ENCODE measurements around the gene CLCN7. TPM values are rescaled to one million over a fixed set of nuclear protein-coding genes. Genes with fewer than 3 reads are reported as not detected.
A peak's percentile ranks its signal among the peaks of the same experiment; 100 is the strongest.

Gene CLCN7
- total RNA-seq, 1 experiment from 2014 or later = 70.0 TPM

DNA sequence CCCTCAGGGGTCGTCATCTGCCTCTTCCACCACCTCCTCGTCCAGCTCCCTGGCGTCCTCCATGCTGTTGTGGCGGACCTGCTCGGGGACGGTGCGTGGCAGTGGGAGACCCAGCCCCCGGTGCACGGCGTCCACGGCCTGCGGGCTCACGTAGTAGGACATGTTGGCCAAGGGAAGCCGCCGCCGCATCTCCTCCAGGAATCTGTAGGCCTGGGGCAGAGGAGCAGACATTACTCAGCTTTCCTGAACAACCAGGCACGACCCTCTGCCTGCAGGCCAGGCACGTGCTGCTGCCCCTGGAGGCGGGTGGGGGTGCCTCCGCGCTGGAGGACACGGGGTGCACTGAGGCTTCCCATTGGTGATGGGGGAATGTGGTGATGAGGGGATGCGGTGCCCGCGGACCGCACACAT, 36.1 kb upstream of the CLCN7 start:
- H3K27me3 Mint-ChIP-seq (ENCODE audit: low read depth) = no peaks in the 10 kb centered on the region; the same call in 1 of the 2 replicates
- Histone ChIP-seq H3K27ac (ENCODE audit: insufficient read length, low read depth, low read length) (no peak overlapping the region), H3K9me3 (ENCODE audit: control insufficient read depth, low read depth, low read length) (no peaks in the 10 kb centered on the region), H3K9ac (ENCODE audit: extremely low read depth, insufficient read length, low read length) (no peak overlapping the region), H3K18ac (ENCODE audit: insufficient read length, low read depth, low read length) (no peak overlapping the region), H3K79me1 (ENCODE audit: insufficient read depth, low read depth, low read length, poor library complexity, severe bottlenecking) (no peaks in the 10 kb centered on the region), H4K8ac (replicated peaks; ENCODE audit: insufficient read length, low read depth, low read length) (no peak overlapping the region), H3K4ac (ENCODE audit: low read depth, low read length) (no peak overlapping the region), H2BK15ac (ENCODE audit: low read depth, low read length) (no peak overlapping the region), H4K5ac (ENCODE audit: insufficient read length, low read depth, low read length) (no peak overlapping the region), H3K4me2 (ENCODE audit: insufficient read depth, insufficient read length, low read length) (no peak overlapping the region), H3K79me2 (ENCODE audit: insufficient read depth, low read length) (no peaks in the 10 kb centered on the region), H2BK5ac (ENCODE audit: insufficient read length, low read length) (no peak overlapping the region), H3T11ph (ENCODE audit: low read length) (no peak overlapping the region), H3K14ac (ENCODE audit: insufficient read depth, low read length) (no peak overlapping the region), H3K23ac (ENCODE audit: insufficient read length, low read depth, low read length) (no peak overlapping the region), H2BK20ac (ENCODE audit: low read depth, low read length, poor library complexity, severe bottlenecking) (no peak overlapping the region), H2BK120ac (ENCODE audit: low read depth, low read length, poor library complexity, severe bottlenecking) (no peak overlapping the region), H4K91ac (ENCODE audit: insufficient read length, low read depth, low read length) (no peak overlapping the region), H2BK12ac (ENCODE audit: insufficient read length, low read depth, low read length) (no peak overlapping the region), H3K27me3 (ENCODE audit: insufficient read depth, low read length) (no peaks in the 10 kb centered on the region), H2AFZ (ENCODE audit: low read length) (no peak overlapping the region), H4K20me1 (ENCODE audit: control insufficient read depth, insufficient read depth, insufficient read length) (no peaks in the 10 kb centered on the region), H2AK5ac (ENCODE audit: insufficient read length, low read length) (no peak overlapping the region), H3K23me2 (ENCODE audit: insufficient read length, low read depth, low read length, poor library complexity, severe bottlenecking) (no peaks in the 10 kb centered on the region), H3K4me1 (ENCODE audit: insufficient read depth, low read length) (no peaks in the 10 kb centered on the region), H3K56ac (ENCODE audit: insufficient read length, low read depth, low read length) (no peak overlapping the region)
- H3K36me3 Mint-ChIP-seq (ENCODE audit: insufficient read depth in 1 of 3, low read depth in 3 of 3) = peaks cover 11 to 42% (median 38%) of the 10 kb centered on the region in 3 experiments; a peak in 6 of 7 replicates
- DNase-seq = peak; percentile 47
- no peak overlapping the region for H3K4me3 Mint-ChIP-seq
- no peaks in the 10 kb centered on the region for H3K4me1 Mint-ChIP-seq
- H3K9me3 Mint-ChIP-seq = peaks cover 6 to 15% of the 10 kb centered on the region in 2 experiments; a peak in 3 of 5 replicates
- H3K27ac Mint-ChIP-seq = no peak overlapping the region
- WGBS (ENCODE audit: extremely low coverage, insufficient read length, low lambda C conversion rate) = no CpG with 5 or more reads among the region's 26 CpGs
- TF ChIP-seq, protein P1, sequence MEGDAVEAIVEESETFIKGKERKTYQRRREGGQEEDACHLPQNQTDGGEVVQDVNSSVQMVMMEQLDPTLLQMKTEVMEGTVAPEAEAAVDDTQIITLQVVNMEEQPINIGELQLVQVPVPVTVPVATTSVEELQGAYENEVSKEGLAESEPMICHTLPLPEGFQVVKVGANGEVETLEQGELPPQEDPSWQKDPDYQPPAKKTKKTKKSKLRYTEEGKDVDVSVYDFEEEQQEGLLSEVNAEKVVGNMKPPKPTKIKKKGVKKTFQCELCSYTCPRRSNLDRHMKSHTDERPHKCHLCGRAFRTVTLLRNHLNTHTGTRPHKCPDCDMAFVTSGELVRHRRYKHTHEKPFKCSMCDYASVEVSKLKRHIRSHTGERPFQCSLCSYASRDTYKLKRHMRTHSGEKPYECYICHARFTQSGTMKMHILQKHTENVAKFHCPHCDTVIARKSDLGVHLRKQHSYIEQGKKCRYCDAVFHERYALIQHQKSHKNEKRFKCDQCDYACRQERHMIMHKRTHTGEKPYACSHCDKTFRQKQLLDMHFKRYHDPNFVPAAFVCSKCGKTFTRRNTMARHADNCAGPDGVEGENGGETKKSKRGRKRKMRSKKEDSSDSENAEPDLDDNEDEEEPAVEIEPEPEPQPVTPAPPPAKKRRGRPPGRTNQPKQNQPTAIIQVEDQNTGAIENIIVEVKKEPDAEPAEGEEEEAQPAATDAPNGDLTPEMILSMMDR (conservative IDR thresholded peaks at IDR 0.05) = peak; percentile 35; the same call in 2 of the 3 replicates
